HUES64 (cell line): ENCODE measurements around the gene ZNF763.
A peak's percentile ranks its signal among the peaks of the same experiment; 100 is the strongest.
"Not testable (repeated sequence)": the region's sequence is repeated elsewhere in the genome, so short reads cannot be mapped to it uniquely, and the experiment has no call there.

Experiments
- H3K27ac ChIP-seq: 2 replicates; pipeline ENCODE4 v1.7.0; 2013; ENCODE audit warnings: low read depth, low read length, inconsistent platforms
- H3K27me3 ChIP-seq: 2 replicates; pipeline ENCODE4 v1.6.1; 2013; ENCODE audit warnings: mild to moderate bottlenecking, low read length; ENCODE audit not compliant: insufficient read depth
- H3K36me3 ChIP-seq: 2 replicates; pipeline ENCODE4 v1.6.1; 2013; ENCODE audit warnings: mild to moderate bottlenecking, low read length; ENCODE audit not compliant: insufficient read depth
- H3K4me1 ChIP-seq: 2 replicates; pipeline ENCODE4 v1.6.1; 2013; ENCODE audit warnings: mild to moderate bottlenecking, low read length, moderate library complexity; ENCODE audit not compliant: insufficient read depth
- H3K4me3 ChIP-seq: 2 replicates; pipeline ENCODE4 v1.5.1; 2013; ENCODE audit warnings: mild to moderate bottlenecking, low read length, moderate library complexity
- H3K9ac ChIP-seq: 2 replicates; pipeline ENCODE4 v1.6.1; 2013; ENCODE audit warnings: mild to moderate bottlenecking, low read depth, low read length
- H3K9me3 ChIP-seq: 2 replicates; pipeline ENCODE4 v1.6.1; 2013; ENCODE audit warnings: low read depth, low read length; ENCODE audit not compliant: insufficient read depth
- WGBS: fragments of 150-250, 120-280 bp; methylation state at CpG from one replicate; pipeline ENCODE4 v1.1.7; 2013; ENCODE audit warnings: missing lambda C conversion rate; 5-methylcytosine and 5-hydroxymethylcytosine counted together

The ZNF763 gene

GRCh38 chr19:11942008-11942842 is 22.6 kb upstream of the ZNF763 start:
- 94% methylated on average over 10 of the region's 10 CpGs for WGBS

DNA sequence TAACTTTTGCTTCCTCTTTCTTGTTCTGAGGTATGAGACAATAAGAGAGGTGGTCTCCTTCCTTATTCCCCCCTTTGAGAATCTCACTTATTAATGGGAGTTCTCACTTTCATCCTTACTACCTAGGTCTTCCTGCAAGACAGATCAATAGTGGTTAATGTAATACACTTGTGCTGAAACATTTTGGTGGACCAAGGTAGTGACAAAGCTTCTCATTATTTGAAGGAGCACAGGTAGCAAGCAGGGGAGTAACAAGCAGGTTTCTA is 22.1 kb upstream of the ZNF763 start:
- Histone ChIP-seq H3K4me1 (no peaks in the 10 kb centered on the region), H3K4me3 (no peak overlapping the region), H3K9ac (no peak overlapping the region), H3K36me3 (peaks cover 36% of the 10 kb centered on the region), H3K27ac (no peak overlapping the region), H3K27me3 (no peaks in the 10 kb centered on the region), H3K9me3 (peaks cover 73% of the 10 kb centered on the region)

More at GRCh38 chr19:11942008-11942842, 22.6 kb upstream of the ZNF763 start:
- no peak overlapping the region for H3K9ac ChIP-seq
- no peaks in the 10 kb centered on the region for H3K27me3 ChIP-seq
- H3K9me3 ChIP-seq = peaks cover 73% of the 10 kb centered on the region
- no peaks in the 10 kb centered on the region for H3K4me1 ChIP-seq
- no peak overlapping the region for H3K4me3 ChIP-seq
- H3K27ac ChIP-seq = no peak overlapping the region
- H3K36me3 ChIP-seq = peaks cover 31% of the 10 kb centered on the region

DNA sequence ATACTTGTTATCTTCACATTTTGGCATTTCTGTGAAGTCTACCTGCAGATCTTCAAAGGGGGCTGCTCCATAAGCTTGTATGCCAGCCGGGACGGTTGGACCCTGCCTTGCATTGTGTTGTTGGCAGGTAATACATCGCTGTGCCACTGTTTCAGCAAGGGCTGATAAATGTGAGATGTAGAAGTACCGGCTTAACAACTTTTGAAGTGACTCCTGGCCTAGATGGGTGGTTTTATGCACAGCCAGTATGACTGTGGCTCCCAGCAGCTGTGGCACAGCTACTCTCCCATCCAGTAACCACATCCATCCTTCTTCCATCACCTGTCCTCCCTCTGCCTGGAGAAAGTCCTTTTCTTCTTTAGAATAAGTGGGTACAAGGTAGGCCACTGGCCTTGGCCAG is 20.2 kb upstream of the ZNF763 start:
- no peaks in the 10 kb centered on the region for H3K27me3 ChIP-seq
- H3K4me3 ChIP-seq = no peak overlapping the region
- peaks cover 53% of the 10 kb centered on the region for H3K36me3 ChIP-seq
- 94% methylated on average over 4 of the region's 4 CpGs for WGBS
- H3K27ac ChIP-seq = no peak overlapping the region
- H3K4me1 ChIP-seq = no peaks in the 10 kb centered on the region
- no peak overlapping the region for H3K9ac ChIP-seq
- H3K9me3 ChIP-seq = peaks cover 86% of the 10 kb centered on the region

DNA sequence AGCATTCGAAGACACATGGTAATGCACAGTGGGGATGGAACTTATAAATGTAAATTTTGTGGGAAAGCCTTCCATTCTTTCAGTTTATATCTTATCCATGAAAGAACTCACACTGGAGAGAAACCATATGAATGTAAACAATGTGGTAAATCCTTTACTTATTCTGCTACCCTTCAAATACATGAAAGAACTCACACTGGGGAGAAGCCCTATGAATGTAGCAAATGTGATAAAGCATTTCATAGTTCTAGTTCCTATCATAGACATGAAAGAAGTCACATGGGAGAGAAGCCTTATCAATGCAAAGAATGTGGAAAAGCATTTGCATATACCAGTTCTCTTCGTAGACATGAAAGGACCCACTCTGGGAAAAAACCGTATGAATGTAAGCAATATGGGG is 16.2 kb upstream of the ZNF763 start:
- 100% methylated on average over 1 of the region's 3 CpGs for WGBS
- Histone ChIP-seq H3K9me3 (peaks cover 97% of the 10 kb centered on the region), H3K27me3 (no peaks in the 10 kb centered on the region), H3K9ac (no peak overlapping the region), H3K4me1 (no peaks in the 10 kb centered on the region), H3K4me3 (0 out of 2 replicates have a peak overlapping the region, but pooled peaks have one; percentile 11), H3K27ac (no peak overlapping the region), H3K36me3 (peaks cover 73% of the 10 kb centered on the region)

GRCh38 chr19:11949201-11949600 is 15.6 kb upstream of the ZNF763 start:
- Histone ChIP-seq H3K9ac (no peak overlapping the region), H3K4me3 (no peak overlapping the region), H3K9me3 (peaks cover 97% of the 10 kb centered on the region), H3K27me3 (no peaks in the 10 kb centered on the region), H3K36me3 (peaks cover 73% of the 10 kb centered on the region), H3K27ac (no peak overlapping the region), H3K4me1 (no peaks in the 10 kb centered on the region)
- 95% methylated on average over 4 of the region's 4 CpGs for WGBS

GRCh38 chr19:11949614-11950080 is 15.2 kb upstream of the ZNF763 start:
- 90% methylated on average over 4 of the region's 4 CpGs for WGBS
- not testable (repeated sequence) for H3K27me3 ChIP-seq, H3K9ac ChIP-seq, H3K27ac ChIP-seq, H3K4me1 ChIP-seq, H3K4me3 ChIP-seq
- Histone ChIP-seq H3K36me3 (peaks cover 69% of the 10 kb centered on the region), H3K9me3 (peaks cover 97% of the 10 kb centered on the region)

DNA sequence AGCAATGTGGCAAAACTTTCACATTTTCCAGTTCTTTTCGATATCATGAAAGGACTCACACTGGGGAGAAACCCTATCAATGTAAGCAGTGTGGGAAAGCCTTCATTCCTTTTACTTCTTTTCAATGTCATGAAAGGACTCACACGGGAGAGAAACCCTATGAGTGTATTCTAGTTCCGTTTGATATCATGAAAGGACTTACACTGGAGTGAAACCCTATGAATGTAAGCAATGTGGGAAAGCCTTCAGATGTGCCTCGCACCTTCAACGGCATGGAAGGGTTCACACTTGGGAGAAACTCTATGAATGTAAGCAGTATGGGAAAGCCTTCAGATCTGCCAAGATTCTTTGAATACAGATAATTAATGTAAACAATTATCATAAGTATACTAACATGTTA is 14.5 kb upstream of the ZNF763 start:
- H3K4me3 ChIP-seq = peak overlapping the region; percentile 28; the same call in 1 of the 2 replicates
- H3K27me3 ChIP-seq = no peaks in the 10 kb centered on the region
- no peak overlapping the region for H3K9ac ChIP-seq
- H3K27ac ChIP-seq = no peak overlapping the region
- no peaks in the 10 kb centered on the region for H3K4me1 ChIP-seq
- peaks cover 63% of the 10 kb centered on the region for H3K36me3 ChIP-seq
- H3K9me3 ChIP-seq = peaks cover 96% of the 10 kb centered on the region
- WGBS = 95% methylated on average over 5 of the region's 5 CpGs

DNA sequence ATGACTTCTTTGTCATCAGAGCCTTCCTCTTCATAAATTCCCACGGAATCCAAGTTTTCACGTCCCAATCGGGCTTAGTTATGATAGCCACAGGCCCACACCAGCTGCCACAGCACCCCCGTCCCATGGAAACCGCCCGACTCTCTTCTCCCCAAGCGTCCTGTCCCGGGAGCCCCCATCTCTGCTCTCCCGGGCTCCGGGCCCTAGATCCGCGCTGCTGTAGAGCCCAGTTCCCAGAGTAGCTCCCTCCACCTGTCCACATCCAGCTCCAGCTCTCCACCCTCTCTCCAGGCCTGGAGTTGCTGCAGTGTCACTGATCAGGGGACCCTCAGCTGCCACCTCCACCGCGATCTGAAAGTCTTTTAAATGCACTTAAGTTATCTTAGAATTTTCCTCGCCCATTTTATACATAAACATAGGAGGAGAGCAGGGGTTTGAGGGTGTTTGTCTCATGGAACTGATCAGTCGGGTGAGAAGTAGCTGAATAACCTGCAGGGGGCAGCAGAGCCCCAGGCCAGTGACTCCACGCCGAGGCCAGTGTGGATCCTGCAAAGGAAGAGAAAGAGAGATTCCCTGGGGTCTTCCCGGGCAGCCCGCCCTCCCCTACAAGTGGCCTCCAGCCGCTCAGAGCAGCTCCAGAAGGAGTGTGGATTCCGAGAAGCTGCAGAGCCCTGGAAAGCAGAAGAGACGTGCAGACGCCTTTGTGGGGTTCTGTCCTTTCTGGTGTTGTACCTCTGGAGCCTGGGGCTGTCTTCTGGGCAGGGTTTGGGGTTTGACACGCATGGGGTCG is 1.1 kb upstream of the ZNF763 start:
- Histone ChIP-seq H3K4me3 (peak overlapping the region; percentile 86), H3K9me3 (no peaks in the 10 kb centered on the region), H3K4me1 (peaks cover 5% of the 10 kb centered on the region; the same call in 1 of the 2 replicates), H3K9ac (no peak overlapping the region), H3K27ac (no peak overlapping the region), H3K27me3 (peaks cover 12% of the 10 kb centered on the region), H3K36me3 (no peaks in the 10 kb centered on the region)
- 39% methylated on average over 25 of the region's 26 CpGs for WGBS

- Histone ChIP-seq H3K9me3 (no peaks in the 10 kb centered on the region), H3K9ac (no peak overlapping the region), H3K27ac (no peak overlapping the region; the same call in 1 of the 2 replicates), H3K4me1 (peaks cover 5% of the 10 kb centered on the region; the same call in 1 of the 2 replicates), H3K36me3 (no peaks in the 10 kb centered on the region), H3K4me3 (peak overlapping the region; percentile 86), H3K27me3 (peaks cover 12% of the 10 kb centered on the region)
- 12% methylated on average over 8 of the region's 8 CpGs for WGBS
Measured at GRCh38 chr19:11964496-11964857, 363 bp upstream of the ZNF763 start.

DNA sequence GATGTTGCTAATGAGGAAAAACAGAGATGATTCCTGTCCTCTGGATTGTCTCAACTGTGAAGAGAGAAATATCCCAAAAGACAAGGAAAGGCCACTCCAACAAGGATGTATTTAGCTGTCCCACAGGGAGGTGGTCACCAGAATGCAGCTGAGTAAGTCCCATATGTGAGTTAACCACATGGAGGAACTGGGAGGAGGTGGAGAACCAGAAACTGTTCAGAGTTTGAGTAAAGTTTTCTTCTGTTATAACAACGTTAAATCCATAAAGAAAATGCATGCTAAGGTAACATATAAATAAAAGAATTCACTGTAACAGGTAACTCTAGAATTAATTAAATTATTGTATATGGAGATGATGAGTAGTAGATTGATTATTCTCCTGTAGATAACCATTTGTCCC is 5.3 kb downstream of the ZNF763 start:
- Histone ChIP-seq H3K27ac (no peak overlapping the region), H3K4me1 (no peaks in the 10 kb centered on the region), H3K9ac (no peak overlapping the region), H3K27me3 (peaks cover 12% of the 10 kb centered on the region), H3K4me3 (no peak overlapping the region), H3K36me3 (no peaks in the 10 kb centered on the region), H3K9me3 (0 out of 2 replicates have a peak, but pooled peaks cover 8% of the 10 kb centered on the region)
- no CpG with 5 or more reads among the region's 1 CpG for WGBS

GRCh38 chr19:11971041-11971440 is 6.2 kb downstream of the ZNF763 start:
- Histone ChIP-seq H3K4me1 (no peaks in the 10 kb centered on the region), H3K9me3 (peaks cover 13% of the 10 kb centered on the region), H3K9ac (no peak overlapping the region), H3K36me3 (no peaks in the 10 kb centered on the region), H3K27me3 (peaks cover 7% of the 10 kb centered on the region), H3K4me3 (no peak overlapping the region), H3K27ac (no peak overlapping the region)
- 83% methylated on average over 1 of the region's 2 CpGs for WGBS
